Astrocyte of the hippocampus (primary cell): Measurements from ENCODE around the gene SGO2.
A peak's percentile ranks its signal among the peaks of the same experiment; 100 is the strongest.
"Not testable (repeated sequence)": the region's sequence is repeated elsewhere in the genome, so short reads cannot be mapped to it uniquely, and the experiment has no call there.

Source experiments
- DNase-seq: peaks from one replicate; pipeline ENCODE4 v3.0.0; 2011; ENCODE audit warnings: low read depth, low spot score

SGO2 gene

DNA sequence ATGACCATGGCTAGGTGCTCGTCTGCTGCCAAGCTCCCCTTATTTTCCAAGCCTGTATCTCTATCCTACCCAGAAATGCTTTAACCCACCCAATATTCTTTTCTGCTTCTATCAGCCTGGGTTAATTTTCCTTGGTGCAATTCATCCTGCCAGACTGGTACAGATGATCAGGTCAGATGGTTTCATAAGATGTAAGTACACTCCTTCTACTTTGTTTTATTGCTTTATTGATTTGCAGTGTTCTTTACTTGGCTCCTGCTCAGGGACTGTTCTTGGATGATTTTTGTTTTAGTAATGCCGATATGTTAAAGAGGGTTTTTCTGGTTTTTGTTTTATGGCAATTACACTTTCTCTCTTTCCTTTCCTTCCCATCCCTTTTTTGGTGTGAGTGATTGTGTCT, 2.4 kb upstream of the SGO2 start:
- no peak for DNase-seq

DNA sequence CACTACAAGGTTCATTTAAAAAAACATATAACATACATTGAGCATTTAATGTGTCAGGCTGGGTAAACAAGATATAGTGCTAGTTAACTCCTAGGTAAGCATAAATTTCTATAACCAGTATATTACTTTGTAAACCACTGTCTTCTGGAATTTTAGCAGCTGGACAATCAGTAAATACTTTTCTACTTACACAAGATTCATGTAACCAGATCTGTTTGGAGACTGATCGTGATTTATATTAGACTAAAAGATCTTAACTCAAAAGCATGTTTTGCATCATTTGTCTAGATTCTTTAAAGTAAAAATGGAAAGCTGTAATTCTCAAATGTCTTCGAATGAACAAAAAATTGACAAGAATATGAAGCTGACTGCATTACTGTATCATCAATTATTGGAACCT, 941 bp upstream of the SGO2 start:
- DNase-seq: no peak

DNA sequence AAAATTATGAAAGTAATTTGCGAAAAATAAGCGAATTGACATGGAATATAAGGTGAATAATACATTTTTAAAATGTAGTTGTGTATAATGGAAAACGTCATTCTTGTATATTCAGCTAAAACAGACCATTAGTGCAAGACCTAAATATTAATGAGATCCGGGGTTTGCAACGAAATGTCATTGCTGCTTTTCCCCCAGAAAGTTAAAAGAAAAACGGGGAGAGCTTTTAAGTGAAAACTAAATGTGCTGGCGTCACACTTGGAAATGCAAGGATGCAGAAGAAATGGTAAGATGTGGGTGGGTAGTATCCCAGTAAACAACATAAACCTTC, 491 bp upstream of the SGO2 start:
- DNase-seq: no peak

DNA sequence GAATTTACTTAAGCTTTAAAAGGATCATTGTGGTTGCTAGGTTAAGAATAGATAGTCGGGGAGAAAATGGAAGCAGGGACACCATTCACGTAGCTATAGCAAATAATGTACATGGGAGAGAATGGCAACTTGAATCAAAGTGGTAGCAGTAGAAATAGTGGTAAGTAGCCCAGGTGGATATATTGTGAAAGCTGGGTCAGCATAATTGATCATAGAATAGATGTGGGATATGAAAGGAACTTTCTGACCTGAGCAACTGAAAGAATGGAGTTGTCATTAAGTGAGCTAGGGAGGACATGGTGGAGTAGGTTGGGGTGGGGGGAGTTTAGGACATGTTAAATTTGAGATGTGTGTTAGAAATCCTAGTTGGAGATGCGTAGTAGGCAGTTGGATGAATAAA, 2.2 kb downstream of the SGO2 start:
- no peak for DNase-seq

DNA sequence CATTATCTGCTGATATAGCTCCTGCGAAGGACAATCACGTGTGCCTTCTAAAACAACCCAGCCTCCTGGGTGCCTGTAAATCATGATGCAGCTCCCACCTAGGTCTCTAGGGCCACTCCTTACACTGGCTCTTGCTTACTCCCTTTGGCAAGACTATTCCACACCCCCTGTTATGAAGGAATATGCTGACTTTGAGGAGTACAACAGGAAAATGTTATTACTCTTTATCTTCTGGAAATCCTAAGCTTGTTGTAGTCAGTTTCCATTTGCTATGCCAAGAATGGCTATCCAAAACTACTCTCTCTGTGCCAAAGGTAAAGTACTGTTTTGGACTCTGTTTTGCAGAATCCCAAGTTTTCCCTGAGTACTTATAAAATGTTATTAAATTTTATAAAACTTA, 7.7 kb downstream of the SGO2 start:
- DNase-seq: no peak

DNA sequence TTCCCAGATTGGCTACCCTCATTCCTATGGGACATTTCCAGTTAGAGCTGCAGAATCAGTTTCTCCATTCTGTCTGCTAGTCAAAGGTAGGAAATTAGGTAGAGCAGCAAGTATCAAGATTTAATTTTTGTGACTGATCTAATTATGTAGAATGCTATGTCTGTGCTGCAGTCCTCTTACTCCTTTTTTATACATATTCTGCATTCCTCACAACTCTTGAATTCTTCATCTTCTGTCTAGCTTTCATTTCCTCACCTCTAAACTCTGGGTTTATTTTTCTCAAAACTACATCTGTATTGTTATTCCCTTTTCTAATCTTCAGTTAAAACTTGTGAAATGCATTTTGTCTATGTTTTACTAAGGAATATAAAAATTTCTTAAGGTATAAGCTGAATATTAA, 8.6 kb downstream of the SGO2 start:
- DNase-seq: peak; percentile 6

DNA sequence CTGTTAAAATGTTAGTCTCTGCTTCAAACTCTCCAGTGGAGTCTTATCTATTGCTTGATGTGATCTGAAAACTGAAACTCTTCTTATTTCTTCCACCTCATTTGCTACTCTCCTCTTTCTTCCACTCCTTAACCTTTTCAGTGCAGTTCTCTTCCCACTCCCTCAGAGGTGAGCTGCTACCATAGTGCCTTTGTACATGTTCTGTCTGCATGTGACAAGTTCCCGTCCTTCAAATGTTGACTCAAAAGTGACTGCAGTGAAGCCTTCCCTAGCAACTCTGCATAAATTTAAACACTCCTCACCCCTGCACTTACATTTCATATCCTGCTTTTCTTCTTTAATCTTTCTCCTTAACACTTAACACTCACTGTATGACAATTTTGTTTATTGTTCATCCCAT, 12.1 kb downstream of the SGO2 start:
- no peak for DNase-seq

DNA sequence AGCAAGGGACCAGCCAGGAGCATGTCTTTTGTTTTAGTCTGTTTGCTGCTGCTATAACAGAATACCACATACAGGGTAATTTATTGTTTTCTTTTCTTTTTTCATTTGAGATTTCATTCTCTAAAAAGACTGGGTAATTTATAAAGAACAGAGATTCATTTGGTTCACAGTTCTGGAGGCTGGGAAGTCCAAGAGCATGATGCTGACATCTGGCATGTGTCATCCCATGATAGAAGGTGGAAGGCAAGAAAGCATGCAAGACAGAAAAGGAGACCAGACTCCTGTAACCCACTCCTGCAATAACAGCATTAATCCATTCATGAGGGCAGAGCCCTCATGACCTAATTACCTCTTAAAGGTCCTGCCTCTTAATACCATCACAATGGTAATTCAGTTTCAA, 14.8 kb downstream of the SGO2 start:
- DNase-seq: no peak

DNA sequence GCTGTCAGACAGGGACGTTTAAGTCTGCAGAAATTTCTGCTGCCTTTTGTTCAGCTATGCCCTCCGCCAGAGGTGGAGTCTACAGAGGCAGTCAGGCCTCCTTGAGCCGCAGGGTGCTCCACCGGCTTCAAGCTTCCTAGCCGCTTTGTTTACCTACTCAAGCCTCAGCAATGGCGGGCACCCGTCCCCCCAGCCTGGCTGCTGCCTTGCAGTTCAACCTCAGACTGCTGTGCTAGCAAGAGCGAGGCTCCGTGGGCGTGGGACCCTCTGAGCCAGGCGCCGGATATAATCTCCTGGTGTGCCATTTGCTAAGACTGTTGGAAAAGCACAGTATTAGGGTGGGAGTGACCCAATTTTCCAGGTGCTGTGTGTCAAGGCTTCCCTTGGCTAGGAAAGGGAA, 40.6 kb downstream of the SGO2 start:
- not testable (repeated sequence) for DNase-seq

DNA sequence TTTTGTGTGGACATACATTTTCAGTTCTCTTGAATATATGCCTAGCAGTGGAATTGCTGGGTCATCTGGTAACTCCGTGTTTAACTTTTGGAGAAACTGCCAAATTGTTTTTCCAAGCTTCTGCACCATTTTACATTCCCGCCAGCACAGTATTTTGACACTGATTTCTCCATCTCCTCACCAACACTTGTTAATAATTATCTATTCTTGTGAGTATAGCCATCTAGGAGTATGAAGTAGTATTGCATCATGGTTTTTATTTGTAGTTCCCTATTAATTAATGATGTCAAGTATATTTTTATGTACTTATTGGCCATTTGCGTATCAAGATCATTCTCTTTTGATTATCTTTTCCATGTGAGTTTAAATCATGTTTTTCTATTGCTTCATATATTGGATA, 41.9 kb downstream of the SGO2 start:
- no peak for DNase-seq

DNA sequence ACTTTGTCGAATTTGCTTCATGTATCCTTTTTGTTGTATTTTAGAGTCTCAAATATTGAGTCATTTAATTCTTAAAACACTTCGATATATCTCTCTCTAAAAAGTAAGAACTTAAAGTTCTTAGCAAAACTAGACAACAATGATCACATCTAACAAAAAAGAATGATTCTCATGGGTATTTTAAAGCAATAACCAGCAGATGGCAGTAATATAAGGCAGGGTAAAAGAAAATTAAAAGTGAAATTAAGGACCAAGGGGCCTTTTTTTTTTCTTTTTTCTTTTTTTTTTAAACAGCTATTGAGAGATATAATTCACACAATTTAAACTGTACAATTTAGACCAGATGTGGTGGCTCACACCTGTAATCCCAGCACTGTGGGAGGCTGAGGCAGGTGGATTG, 50.0 kb downstream of the SGO2 start:
- DNase-seq: peak; percentile 22

DNA sequence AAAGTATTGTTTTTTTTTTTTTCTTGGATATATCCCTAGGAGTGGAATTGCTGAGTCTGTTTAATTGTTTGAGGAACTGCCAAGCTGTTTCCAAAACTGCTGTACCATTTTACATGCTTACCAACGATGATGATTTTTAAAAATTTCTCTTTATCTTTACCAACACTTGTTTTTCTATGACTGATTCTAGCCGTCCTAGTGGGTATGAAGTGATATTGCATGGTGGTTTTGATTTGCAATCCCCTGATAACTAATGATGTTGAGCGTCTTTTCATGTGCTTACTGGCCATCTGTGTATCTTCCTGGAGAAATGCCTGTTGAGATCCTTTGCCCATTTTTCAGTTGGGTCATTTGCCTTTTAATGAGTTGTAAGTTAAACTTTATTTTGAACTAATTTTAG, 51.0 kb downstream of the SGO2 start:
- DNase-seq: no peak

DNA sequence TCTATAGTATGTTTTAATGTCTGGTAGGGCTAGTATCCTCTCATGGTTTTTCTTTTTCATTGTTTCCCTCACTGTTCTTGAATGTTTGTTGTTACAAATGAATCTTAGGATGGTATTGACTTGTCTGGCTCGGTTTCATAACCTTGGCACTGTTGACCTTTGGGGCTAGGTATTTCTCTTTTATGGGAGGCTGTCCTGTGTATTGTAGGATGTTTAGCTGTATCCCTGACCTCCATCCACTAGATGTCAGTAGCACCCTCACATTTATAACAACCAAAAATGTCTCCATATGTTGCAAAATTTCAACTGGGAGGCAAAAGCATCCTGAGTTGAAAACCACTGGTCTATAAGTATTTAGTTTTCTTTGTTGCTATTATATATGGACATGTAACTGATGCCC, 52.8 kb downstream of the SGO2 start:
- DNase-seq: peak; percentile 13

DNA sequence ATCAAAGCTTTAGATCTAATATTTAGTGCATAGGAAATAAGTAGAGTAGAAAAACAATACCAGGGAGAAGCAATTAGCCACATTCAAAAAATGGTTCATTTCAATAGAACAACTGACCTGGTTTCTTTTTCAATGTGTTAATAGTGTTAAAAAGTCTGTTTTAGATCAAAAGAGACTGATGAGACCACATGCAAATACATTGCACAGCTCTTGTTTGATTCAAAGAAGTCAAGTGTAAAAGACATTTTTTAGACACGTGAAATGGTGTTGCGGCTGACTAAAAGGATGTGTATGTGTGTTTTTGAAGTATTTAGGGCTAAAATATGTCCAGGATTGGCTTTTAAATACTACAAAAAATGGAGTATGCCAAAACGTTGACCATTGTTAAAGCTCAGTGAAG, 58.6 kb downstream of the SGO2 start:
- DNase-seq: no peak

DNA sequence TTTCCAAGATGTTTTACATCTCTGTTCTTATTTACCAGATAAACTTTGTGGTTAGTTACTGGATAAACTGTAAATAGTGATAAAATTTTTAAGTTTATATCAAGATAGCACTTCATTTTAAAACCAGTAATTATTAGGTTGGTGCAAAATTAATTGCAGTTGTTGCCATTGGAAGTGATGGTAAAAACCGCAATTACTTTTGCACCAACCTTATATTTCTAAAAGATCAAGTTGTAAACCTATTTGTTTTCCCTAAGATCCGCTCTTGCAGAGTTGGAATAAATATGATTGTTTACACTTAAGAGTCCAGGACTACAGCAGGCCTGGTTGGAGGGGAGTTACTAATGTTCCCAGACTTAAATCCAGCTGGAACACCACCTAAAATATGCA, 59.3 kb downstream of the SGO2 start:
- DNase-seq: no peak

DNA sequence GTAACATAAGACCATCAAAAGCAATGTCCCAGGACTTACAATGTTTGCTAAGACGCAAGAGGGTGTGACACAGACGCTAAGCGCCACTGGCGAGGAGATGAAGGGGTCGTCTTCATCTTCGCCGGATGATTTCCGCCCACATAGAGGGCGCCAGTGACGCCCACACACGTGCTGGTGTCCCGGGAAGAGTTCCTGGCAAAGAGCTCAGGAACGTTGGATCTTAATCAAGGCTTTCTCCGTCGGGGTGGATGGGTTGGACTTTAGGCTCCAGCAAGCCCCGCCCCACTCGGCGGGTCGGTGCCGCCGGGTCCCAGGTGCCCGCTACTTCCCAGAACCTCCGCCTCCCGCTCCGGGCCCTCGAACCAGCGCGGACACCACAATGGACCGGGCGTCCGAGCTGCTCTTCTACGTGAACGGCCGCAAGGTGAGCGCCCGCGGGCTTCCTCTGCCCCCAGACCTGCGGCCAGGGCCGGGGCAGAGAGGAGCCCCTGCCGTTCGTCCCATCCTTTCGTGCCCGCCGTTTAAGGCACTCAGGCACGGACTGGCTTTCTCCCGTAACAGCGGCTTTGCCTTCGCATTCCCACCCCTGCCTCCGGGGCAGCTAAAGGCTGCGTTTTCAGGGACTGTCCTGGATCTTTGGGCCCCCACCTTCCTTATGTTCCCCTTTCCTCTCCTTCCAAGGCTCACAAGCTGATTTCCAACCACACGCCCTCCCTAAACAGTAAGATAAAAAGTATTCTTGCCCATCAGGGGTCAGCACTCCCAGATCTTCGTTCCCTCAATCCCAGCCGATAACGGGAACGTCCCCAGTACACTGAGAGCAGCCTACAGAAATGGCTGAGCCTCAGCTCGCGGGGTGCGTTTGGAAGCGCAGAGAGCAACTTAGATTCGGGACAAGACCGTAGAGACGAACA, 60.0 kb downstream of the SGO2 start, which contains the start of gene AOX1:
TSS of gene AOX1 (plus strand) at position 285 of the 914 bp plus-strand sequence. CDS start at position 380, 95 bp downstream.
- DNase-seq: peak; percentile 63

DNA sequence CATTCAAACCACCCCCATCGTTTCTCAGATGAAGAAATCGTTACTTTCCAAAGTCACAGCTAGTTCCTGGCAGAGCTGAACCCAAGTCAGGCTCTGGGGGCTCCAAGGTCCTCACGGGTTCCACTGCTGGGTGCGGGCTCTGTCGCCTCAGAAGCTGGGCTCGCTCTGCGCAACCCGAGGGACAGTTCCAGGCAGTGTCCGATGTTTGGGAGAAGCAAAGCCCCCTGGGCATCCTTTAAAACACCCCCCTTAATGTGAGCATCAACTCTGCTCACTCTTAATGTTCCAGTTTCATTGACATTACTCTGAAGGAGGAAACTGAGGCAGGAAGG, 60.6 kb downstream of the SGO2 start:
- DNase-seq: no peak

DNA sequence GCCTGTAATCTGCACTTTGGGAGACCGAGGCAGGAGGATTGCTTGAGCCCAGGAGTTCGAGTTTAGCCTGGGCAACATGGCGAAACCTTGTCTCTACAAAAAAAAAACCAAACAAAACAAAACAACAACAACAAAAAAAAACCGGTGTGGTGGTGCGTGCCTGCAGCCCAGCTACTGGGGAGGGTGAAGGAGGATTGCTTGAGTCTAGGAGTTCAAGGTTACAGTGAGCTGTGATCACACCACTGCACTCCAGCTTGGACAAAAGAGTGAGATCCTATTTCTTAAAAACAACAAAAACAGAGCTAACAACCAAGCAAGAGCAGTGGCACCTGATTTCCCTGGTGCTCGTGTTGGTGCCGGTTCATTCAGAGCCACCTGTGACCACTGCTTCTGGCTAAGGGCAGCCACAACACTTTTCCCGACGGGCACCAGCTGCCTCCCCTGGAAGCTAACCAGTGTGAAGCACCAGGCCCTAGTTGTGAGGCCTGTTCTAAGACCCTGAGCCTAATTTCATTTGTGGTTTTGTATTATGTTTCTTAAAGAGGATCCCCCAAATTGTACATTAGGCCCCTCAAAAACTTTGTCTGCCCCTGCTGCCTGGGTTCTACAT, 61.1 kb downstream of the SGO2 start:
- DNase-seq: no peak

DNA sequence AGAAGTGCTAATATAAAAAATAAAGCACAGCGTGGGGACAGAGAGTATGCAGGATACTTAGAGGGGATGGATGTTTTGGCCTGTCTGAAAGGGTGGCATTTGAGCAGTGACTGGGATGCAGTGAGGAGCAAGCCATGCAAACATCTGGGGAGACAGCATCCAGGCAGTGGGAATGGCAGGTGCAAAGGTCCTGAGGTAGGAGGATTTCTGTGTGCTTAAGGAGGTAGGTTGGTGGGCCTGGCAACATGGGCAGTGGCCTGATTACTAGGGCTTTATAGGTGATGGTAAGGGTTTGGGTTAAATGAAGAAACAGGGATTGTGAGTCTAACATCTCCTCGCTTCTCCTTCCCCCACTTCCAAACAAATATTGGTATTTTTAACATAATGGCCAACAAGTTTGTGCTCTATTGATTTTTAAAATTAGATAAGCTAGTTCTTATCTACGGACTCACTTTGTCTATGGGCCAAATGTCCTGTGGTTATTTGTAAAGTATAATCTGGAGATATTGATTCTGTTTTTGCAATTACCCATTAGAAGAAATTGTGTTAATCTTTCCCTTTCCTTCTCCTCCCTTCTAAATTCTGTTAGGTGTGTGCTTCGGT, 62.2 kb downstream of the SGO2 start:
- DNase-seq: no peak

DNA sequence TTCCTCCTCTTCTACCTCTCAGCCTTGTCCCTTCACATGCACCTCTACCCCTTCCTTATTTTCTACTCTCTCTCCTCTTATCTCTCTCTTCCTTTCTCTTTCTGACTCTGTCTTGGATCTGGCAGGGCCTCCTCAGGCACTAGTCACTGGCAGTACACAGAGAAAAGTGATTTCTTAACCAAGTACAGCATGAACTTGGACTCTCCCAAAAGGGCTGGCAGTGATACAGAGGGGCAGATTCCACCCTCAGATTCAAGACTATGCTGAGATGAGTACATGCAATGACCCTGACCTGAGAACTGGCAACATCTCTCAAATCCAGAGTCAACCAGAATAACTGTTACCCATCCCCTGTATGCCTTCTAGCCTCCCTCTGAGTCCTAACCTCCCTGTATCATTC, 64.1 kb downstream of the SGO2 start:
- DNase-seq: no peak

DNA sequence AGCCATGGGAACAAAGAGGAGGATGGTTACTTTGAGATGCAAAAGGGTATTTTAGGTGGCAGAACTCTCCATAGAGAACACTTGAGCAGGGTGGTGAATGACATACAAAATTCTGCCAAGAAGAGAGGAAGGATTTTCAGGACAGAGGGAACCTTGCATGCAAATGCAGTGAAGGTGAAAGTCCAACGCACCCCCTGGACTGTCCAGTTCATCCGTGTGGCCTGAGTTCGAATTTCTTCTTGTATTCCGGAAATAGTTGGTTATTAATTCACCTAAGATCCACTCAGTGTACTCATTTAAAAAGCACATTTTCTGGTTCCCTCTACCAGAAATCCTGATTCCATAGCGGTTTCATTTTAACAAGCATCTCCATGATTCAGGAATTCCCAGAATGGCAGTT, 65.3 kb downstream of the SGO2 start:
- no peak for DNase-seq

DNA sequence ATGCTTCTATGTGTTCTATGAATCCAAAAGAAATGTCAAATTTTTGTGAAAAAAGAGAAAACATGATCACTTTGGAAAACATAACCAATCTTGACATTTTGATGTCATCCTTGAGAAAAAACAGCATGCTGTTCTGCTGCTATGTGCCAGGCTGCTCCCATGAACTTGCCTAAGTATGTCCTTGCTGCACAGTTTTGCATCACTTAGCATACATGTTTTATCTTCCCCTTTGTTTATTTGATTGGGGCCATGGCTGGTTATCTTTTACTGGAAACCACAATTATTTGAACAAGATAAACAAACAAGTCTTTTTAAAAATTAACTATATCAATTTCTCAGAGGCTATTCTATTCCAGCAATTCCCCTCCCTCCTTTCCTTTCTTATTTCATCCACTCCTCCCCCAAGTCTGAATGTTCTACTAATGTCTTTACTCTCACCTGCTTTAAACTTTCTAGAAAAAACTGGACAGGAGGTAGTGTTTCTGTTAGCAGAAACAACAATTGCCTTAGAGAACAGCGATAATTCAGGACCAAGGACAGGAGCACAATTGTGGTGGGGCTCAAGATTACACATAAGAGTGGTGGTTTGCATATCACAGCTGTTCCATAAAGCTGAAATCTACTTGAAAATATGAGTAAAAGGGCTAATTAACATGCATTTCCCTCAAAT, 66.5 kb downstream of the SGO2 start:
- peak; percentile 69 for DNase-seq

DNA sequence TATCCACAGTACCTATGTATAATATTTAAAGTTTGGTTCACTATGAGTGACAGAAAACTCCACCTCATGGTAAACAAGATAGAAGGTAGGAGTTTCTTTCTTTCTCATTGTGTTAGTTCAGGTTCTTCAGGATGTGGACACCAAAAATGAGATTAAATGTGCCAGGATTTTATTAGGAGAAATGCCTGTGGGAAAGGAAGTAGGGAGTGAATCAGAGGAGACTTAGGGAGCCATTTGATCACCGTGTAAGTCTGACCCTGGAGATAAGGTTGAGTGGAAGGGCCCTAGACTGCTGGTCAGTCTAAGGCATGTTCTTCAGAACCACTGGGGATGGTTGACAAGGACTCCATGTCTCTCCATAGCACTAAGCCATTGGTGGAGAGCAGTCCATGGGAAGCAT, 67.9 kb downstream of the SGO2 start:
- DNase-seq: no peak
